Stimulated activated CD8-positive, alpha-beta memory T cell treated with anti-CD3 and anti-CD28 coated beads, Interleukin-15, amount 100 ng/mL, for 24 hours (primary cell): ENCODE data around the gene ST3GAL6.

ENCODE experiments used
- DNase-seq: peaks from one replicate; pipeline ENCODE4 v3.0.0-alpha.2; 2020; ENCODE audit warnings: low read depth

The ST3GAL6 gene, protein sequence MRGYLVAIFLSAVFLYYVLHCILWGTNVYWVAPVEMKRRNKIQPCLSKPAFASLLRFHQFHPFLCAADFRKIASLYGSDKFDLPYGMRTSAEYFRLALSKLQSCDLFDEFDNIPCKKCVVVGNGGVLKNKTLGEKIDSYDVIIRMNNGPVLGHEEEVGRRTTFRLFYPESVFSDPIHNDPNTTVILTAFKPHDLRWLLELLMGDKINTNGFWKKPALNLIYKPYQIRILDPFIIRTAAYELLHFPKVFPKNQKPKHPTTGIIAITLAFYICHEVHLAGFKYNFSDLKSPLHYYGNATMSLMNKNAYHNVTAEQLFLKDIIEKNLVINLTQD

DNA sequence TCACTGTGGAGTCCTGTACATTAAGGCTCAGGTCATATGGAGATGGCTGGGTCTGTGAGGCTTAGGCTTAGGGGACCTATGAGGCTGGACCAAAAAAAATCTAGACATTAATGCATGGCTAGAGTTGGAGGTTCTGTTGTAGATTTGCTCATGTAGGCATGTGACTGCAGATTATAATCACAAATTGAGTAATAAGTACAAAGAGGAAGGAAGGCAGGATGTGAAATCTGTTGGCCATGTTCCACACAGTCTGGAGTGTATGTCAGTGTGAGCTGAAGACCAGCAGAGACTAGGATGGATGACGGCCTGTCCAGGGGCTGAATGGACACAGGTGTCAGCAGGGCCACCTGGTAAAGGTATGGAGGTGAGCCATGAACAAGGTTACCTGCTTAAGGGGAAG lies at the start of gene ST3GAL6:
Gene ST3GAL6 (plus strand): TSS at position 265 of the 400 bp plus-strand sequence. CDS start 5,101 bp downstream, outside the sequence.
- no peak for DNase-seq

DNA sequence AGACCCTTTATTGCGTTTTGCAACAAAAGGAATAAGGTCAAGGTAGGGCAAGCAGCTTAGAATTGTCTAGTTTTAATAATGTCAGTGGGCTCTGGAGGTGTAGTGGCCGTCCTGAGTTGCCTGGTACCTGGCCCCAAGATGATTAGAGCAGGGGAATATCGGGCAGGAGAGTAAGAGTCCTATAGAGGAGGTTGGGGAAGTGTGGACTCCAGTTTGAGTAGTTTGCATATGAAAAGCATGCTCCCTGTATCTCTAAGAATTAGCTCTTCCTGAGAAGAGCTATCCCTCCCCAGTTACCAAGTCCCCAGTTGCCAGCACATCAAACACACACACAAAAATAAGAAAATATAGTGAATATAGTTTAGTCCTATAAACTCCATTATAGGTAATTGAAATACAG lies 49.2 kb upstream of the ST3GAL6 start:
- no peak for DNase-seq

DNA sequence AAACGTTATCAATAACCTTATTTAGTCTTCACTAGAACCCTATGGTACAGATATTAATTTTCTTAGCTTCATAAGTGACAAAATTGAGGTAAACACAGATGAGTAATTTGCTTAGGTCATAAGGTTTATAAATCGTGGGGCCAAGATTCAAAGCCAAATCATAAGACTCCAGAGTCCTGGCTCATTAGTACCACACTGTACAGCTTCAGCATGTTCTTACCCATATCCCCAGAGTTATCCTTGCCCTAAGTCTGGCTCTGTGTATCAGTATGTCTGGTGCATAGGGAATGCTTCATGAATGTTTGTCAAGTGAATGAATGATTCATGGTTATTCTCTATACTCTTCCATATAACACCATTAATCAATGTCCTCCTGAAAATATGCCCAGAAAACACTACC lies 45.6 kb upstream of the ST3GAL6 start:
- DNase-seq: no peak

DNA sequence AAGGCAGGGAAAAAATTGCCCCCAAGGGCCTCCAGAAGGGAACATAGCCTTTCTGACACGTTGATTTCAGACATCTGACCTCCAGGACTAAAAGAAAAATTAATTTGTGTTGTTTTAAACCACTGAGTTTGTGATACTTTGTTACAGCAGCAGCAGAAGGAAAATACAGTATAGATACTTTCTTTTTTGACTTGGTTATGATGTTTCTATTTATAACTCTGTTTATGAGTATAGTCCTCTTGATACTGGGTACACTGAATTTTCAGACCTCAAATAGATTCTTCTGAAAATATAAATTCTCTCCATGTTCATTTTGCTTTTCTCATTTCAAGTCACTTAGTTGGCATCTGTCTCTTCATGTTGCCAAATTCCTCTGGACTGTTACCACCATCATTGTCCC lies 44.4 kb upstream of the ST3GAL6 start:
- DNase-seq: no peak

- DNase-seq: no peak
These were observed 41.4 kb upstream of the ST3GAL6 start for GRCh38 chr3:98721776-98722175.

DNA sequence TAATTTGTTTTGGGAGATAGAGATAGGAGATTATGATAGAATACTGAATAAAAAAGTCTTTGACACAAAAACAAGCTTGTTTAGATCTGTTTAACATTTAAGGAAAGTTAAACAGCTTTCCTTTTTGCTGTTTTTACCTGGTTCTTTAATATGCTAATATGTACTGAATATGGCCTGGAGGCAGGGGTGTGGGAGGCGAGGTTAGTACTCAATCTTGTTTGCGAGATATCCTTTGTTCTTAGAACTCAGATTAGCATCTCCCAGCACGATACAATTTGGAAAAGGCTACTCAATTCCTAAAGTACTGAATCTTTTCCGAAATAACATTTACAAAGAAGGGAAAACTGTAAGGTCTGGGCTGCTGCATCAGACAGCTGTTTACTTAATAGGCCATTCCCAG lies 40.8 kb upstream of the ST3GAL6 start:
- no peak for DNase-seq

GRCh38 chr3:98725352-98725751 lies 37.8 kb upstream of the ST3GAL6 start:
- DNase-seq: no peak

DNA sequence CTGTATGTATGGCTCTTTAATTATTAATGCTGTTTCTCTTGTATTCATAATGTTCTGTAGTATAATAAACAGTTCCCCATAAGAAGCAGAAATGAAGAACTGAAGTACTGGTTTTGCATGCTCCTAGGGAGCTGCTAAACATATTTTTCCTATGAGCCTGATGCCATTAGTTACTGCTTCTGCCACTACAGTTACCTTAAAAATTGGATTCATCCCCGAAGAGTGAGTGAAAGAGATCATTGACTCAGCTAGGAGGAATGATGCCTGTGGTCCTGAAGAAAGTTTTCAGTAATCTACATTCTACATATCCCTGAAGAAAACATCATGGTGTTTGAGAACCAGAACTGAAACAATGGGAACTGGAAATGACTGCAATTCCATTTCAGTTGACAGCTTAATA lies 37.1 kb upstream of the ST3GAL6 start:
- DNase-seq: no peak

DNA sequence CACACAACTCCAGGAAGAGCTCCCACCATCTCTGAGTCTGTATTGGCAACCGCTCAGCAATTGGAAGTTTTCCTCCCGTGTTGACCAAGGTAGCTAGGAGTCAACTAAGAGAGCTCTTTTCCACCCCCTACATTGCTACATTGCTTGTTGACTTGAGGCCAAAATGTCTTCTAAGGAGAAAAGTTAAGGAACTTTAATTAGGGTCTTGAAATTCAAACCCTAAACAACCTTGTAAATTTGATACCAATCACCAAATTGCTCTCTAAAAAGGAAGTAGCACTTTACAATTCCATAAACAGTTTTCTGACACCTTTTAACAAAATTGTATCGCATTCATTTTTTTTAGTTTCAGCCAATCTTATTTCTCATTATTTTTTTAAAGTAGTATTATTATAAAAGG lies 35.5 kb upstream of the ST3GAL6 start:
- DNase-seq: no peak

DNA sequence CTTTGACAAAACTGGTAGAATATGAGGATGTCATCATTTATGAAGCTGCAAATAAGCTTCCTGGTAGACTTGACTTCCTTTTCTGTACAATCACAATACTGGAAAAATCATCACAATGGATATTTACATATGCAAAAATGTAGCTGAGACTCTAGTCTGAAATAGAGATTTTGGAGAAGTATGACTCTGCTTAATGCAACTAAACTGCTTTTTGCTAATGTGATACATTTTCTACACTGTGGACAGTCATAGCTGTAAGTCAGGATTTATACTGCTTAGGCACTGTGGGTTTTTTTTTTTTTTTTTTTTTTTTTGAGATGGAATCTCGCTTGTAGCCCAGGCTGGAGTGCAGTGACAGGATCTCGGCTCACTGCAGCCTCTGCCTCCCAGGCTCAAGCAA lies 34.5 kb upstream of the ST3GAL6 start:
- no peak for DNase-seq

GRCh38 chr3:98730338-98730737 lies 32.8 kb upstream of the ST3GAL6 start:
- no peak for DNase-seq

DNA sequence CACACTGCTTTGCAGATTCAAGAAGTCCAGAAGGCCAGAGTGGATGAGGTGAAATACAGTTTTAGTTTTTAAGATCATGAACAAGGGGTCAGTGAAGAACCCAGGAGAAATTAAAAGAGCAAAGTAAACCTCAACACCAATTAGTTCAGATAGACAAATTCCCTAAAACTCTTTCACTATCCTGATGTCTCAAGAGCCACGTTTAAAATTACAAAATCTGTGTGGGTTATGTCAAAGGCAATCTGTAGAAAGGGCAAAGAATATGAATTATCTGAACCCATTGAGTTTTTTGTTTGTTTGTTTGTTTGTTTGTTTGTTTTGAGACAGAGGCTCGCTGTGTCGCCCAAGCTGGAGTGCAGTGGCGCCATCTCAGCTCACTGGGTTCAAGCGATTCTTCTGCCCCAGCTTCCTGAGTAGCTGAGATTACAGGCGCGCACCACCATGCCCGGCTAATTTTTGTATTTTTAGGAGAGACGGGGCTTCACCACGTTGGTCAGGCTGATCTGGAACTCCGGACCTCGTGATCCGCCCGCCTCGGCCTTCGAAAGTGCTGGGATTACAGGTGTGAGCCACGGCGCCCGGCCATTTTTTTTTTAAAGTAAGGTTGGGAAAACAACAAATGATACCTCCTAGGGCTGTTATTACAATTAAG lies 32.1 kb upstream of the ST3GAL6 start:
- no peak for DNase-seq

- no peak for DNase-seq
These were observed 31.3 kb upstream of the ST3GAL6 start for GRCh38 chr3:98731720-98732285.

- DNase-seq: no peak
These were observed 30.7 kb upstream of the ST3GAL6 start for GRCh38 chr3:98732286-98733052.

DNA sequence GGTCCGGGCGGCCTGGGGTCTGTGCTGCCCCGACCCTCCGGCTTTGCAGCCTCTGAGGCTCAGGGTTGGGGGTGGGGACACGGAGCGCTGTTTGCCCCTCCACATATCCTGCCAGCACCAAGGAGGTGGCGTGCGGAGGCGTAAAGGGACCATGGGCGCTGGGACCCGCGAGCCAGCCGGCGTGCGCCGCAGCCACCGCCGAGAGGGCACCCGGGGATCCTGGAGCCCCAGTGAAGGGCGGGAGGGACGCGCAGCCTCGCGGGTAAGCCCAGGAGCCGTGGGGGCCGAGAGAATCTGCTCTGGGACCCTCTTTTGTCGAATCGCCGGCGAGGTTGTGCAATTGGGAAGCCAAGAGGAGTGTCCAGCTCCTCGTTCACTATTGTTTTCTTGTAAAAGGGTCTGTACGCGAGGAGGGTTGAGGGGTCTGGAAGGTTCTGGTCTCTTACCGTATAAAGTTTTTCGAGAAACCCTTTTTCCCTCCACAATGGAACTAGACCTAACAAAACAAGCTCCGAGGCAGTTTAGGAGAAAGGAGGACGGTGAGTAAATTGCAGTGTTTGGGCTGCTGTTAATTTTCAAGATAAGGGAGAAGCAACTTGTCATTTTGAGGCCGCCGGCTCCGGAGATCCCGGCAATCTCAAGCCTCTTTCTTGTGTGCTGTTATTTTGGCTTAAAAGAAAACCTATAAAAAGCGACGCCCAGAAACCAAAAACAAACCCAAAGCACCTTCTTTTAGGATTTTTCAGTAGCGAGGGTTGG lies 29.9 kb upstream of the ST3GAL6 start:
- no peak for DNase-seq

GRCh38 chr3:98733812-98734281 lies 29.3 kb upstream of the ST3GAL6 start:
- no peak for DNase-seq

- DNase-seq: no peak
These were observed 28.8 kb upstream of the ST3GAL6 start for GRCh38 chr3:98734306-98734705.

DNA sequence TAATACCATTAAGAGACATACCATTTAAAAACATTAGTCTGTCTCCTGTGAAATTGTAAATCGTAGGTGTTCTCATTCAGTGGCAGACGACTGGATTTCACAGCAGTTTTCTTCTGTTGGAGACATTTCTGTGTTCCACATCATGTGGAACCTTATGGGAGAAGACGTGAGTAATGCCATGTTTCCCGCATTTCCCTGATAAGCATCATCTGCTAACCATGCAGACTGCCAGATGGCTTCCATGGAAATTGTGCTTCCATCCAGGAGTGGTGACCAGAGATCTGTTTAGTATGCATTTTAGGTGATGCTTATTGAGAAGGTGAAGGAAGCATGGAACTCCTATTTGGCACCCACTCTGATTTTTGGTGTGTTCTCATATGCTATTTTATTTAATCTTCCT lies 28.4 kb upstream of the ST3GAL6 start:
- no peak for DNase-seq

GRCh38 chr3:98735296-98735695 lies 27.8 kb upstream of the ST3GAL6 start:
- no peak for DNase-seq

DNA sequence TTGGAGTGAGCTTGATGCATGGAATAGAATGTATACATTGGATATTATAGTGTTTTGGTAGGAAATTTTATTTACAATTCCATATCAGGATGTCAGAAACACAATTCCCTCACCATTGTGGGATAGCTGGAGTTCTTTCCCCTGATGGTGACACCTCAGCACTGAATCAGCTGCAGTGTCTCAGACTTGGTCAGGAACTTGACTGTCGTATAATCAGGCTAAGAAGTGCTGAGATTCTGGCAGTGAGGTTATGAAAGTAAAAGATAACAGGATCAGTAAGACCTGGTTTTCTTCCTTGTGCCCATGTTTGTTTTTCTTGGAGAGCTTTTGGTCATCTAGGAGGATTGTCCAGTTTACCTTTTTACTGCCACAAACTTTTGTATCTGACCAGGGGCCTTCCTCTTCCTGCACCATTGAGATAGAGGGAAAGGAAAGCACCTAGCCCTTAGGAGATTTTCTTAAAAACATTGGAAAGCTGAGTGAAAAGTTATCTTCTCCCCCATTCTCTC lies 27.3 kb upstream of the ST3GAL6 start:
- DNase-seq: no peak

- no peak for DNase-seq
These were observed 25.8 kb upstream of the ST3GAL6 start for GRCh38 chr3:98737301-98737700.

DNA sequence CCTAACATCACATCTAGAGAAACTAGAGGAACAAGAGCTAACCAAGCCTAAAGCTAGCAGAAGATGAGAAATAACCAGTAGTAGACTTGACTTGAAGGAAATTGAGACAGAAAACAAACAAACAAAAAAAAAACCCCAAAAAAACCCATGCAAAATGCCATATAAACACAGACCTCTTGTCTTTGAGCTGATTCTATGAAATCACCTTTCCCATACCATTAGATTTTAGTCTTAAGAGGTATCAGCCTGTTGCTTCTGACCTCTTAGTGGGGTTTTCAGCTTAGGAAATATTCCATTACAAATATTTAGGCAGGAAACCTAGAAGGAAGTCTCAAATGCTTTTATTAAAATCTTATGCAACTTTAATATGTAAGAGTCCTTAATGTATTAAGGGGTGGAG lies 23.9 kb upstream of the ST3GAL6 start:
- DNase-seq: no peak
